Calu3 (cell line): ENCODE data around the gene CCDC177. TPM values are rescaled to one million over a fixed set of nuclear protein-coding genes. Genes with fewer than 3 reads are reported as not detected.

ENCODE experiments used
- BruUV-seq: library from RNA; stranded (reverse); fragments of 400-500 nt; replicated peaks from 2 replicates; lab custom pipeline; 2021; lab: Mats Ljungman, UMichigan
- CTCF ChIA-PET: fragments of 300-600 bp; sonication (Branson Sonifier 250); formaldehyde crosslinking; loops from one replicate; lab custom pipeline; 2022; ENCODE audit warnings: antibody characterized with exemption; lab: Charles Lee
- DNase-seq: peaks from one replicate; pipeline ENCODE4 v3.0.0; 2022
- H3K27ac Mint-ChIP-seq: one replicate; pipeline ENCODE4 v1.8.0; 2022; ENCODE audit warnings: mixed read lengths; ENCODE audit not compliant: unreplicated experiment
- H3K27me3 Mint-ChIP-seq: one replicate; pipeline ENCODE4 v1.8.0; 2022; ENCODE audit warnings: mixed read lengths; ENCODE audit not compliant: unreplicated experiment
- H3K36me3 Mint-ChIP-seq: one replicate; pipeline ENCODE4 v1.8.0; 2022; ENCODE audit warnings: mild to moderate bottlenecking, moderate library complexity, mixed read lengths; ENCODE audit not compliant: insufficient read depth, unreplicated experiment
- H3K4me1 Mint-ChIP-seq: one replicate; pipeline ENCODE4 v1.8.0; 2022; ENCODE audit warnings: mild to moderate bottlenecking, low read depth, mixed read lengths; ENCODE audit not compliant: unreplicated experiment
- H3K4me3 Mint-ChIP-seq: one replicate; pipeline ENCODE4 v1.8.0; 2022; ENCODE audit warnings: mild to moderate bottlenecking, low read depth, moderate library complexity, mixed read lengths; ENCODE audit not compliant: unreplicated experiment
- H3K9me3 Mint-ChIP-seq: one replicate; pipeline ENCODE4 v1.8.0; 2022; ENCODE audit warnings: low read depth, mixed read lengths; ENCODE audit not compliant: unreplicated experiment
- CTCF ChIP-seq: fragments of 200-600 bp; IDR thresholded peaks from one replicate; pipeline ENCODE4 v1.8.0; 2022; ENCODE audit warnings: antibody characterized with exemption; ENCODE audit not compliant: unreplicated experiment
- intact Hi-C: fragments of 100-400 bp; cut with micrococcal nuclease; formaldehyde crosslinking; loops from one replicate; pipeline ENCODE4 v1.10.0; 2022; ENCODE audit not compliant: unreplicated experiment
- total RNA-seq: library from RNA; stranded (reverse); gene quantifications from 2 replicates; pipeline ENCODE4 v1.2.3, GENCODE V29; 2022

CCDC177 gene
- total RNA-seq, 1 experiment from 2014 or later = not detected

DNA sequence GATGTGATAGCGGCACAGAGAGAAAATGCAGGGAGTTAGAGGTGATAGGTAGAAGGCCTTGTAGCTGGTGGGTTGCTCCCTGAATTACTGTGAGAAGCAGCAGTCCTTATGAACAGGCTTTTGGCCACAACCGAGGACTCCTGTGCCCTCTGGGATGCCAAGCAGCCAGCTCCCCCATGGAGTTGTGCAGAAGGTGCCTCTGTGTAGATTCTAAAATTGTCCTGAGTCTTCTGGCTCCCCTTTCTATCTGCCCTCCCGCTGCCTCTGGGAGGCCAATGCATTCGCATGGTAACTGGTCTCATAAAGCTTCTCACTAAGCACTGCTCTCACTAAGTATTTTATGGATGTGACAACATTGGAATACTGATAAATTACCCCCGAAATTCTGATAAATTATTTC is 20.7 kb upstream of the CCDC177 start:
- no TSS peak for BruUV-seq
- Mint-ChIP-seq H3K27ac (no peak overlapping the region), H3K9me3 (no peaks in the 10 kb centered on the region)

GRCh38 chr14:69594846-69595245 is 20.2 kb upstream of the CCDC177 start:
- no peak for TF ChIP-seq CTCF
- H3K4me3 Mint-ChIP-seq = no peak overlapping the region
- no TSS peak for BruUV-seq
- no peaks in the 10 kb centered on the region for H3K36me3 Mint-ChIP-seq
- H3K4me1 Mint-ChIP-seq = no peaks in the 10 kb centered on the region
- no peaks in the 10 kb centered on the region for H3K27me3 Mint-ChIP-seq
- intact Hi-C loops = no loop called here
- no peak for DNase-seq
- CTCF ChIA-PET = no interaction called here
- H3K27ac Mint-ChIP-seq = no peak overlapping the region
- no peaks in the 10 kb centered on the region for H3K9me3 Mint-ChIP-seq

More for the DNA sequence above, 20.7 kb upstream of the CCDC177 start:
- H3K36me3 Mint-ChIP-seq = no peaks in the 10 kb centered on the region
- H3K4me3 Mint-ChIP-seq = no peak overlapping the region
- intact Hi-C loops = no loop called here
- H3K27me3 Mint-ChIP-seq = no peaks in the 10 kb centered on the region
- DNase-seq = no peak
- TF ChIP-seq CTCF = no peak
- H3K4me1 Mint-ChIP-seq = no peaks in the 10 kb centered on the region
- CTCF ChIA-PET = no interaction called here

GRCh38 chr14:69593018-69593677 is 18.5 kb upstream of the CCDC177 start:
- TF ChIP-seq CTCF = no peak
- Mint-ChIP-seq H3K36me3 (no peaks in the 10 kb centered on the region), H3K4me1 (no peaks in the 10 kb centered on the region), H3K27me3 (no peaks in the 10 kb centered on the region), H3K27ac (no peak overlapping the region), H3K9me3 (no peaks in the 10 kb centered on the region), H3K4me3 (no peak overlapping the region)
- no peak for DNase-seq
- intact Hi-C loops = no loop called here
- BruUV-seq = no TSS peak
- CTCF ChIA-PET = interaction anchor here (0.6 kb wide), 1 partner anchor 121 kb away, joined by 3 read pairs; no protein-coding TSS in a partner anchor

DNA sequence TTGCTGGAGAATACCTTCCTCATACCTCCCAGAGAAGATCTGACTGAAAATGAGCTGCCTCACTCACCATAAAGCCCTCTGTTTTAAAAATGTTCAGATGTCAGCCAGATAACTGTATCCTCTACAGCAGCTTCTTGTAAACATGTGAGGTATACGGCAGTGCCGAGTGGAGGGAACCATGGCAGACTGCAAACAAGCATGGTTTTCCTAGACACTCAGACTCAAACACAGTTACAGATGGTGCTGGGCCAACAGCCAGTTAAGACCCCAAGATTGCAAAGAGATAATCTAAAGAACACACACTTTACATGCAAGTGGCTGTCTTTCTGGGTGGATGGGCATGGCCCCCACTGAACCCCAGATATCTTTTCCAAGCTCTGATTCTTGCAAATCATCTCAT is 16.6 kb upstream of the CCDC177 start:
- no peaks in the 10 kb centered on the region for H3K4me1 Mint-ChIP-seq
- no peak for DNase-seq

More for the DNA sequence above, 16.6 kb upstream of the CCDC177 start:
- CTCF ChIA-PET = interaction anchor here (0.9 to 1.1 kb wide), 2 partner anchors 48 to 136 kb away, joined by 8 to 11 read pairs; no protein-coding TSS in a partner anchor
- Mint-ChIP-seq H3K9me3 (no peaks in the 10 kb centered on the region), H3K27me3 (no peaks in the 10 kb centered on the region), H3K4me3 (no peak overlapping the region), H3K36me3 (no peaks in the 10 kb centered on the region), H3K27ac (no peak overlapping the region)
- intact Hi-C loops = no loop called here
- TF ChIP-seq CTCF = no peak
- no TSS peak for BruUV-seq
